ENCODE data around the gene DNALI1. TPM values are rescaled to one million over a fixed set of nuclear protein-coding genes. Genes with fewer than 3 reads are reported as not detected.
"Not testable (repeated sequence)": the region's sequence is repeated elsewhere in the genome, so short reads cannot be mapped to it uniquely, and the experiment has no call there.

Gene DNALI1
- total and polyA plus RNA-seq, 2 donors, result 1.3 to 2.1 TPM

- Histone ChIP-seq H3K27me3 (ENCODE audit: control insufficient read depth in 2 of 2, insufficient read depth in 1 of 2, low read length in 1 of 2) (no peaks in the 10 kb centered on the region), H3K36me3 (ENCODE audit: control insufficient read depth in 2 of 2, insufficient read depth in 2 of 2, low read length in 1 of 2) (no peaks in the 10 kb centered on the region), H3K9me3 (ENCODE audit: control insufficient read depth in 2 of 2, insufficient read depth in 1 of 2, low read length in 1 of 2) (no peaks in the 10 kb centered on the region), H3K4me3 (ENCODE audit: low read length in 2 of 2) (peak overlapping the region; percentile 23 to 27), H3K4me1 (ENCODE audit: control insufficient read depth in 2 of 2, insufficient read depth in 2 of 2, low read length in 2 of 2) (peaks cover 4 to 6% of the 10 kb centered on the region in 2 donors), H3K27ac (ENCODE audit: low read depth in 1 of 2, low read length in 1 of 2) (no peak overlapping the region)
- peak in 4 of 9 donors; percentile 16 to 46 (median 26) for DNase-seq (ENCODE audit: low read depth in 6 of 9, low spot score in 9 of 9)
These were observed 37.1 kb upstream of the DNALI1 start for GRCh38 chr1:37519613-37520012.

- 100% methylated on average over 1 of the region's 1 CpG for WGBS
- H3K9me3 ChIP-seq (ENCODE audit: control insufficient read depth in 2 of 2, insufficient read depth in 1 of 2, low read length in 1 of 2); H3K4me1 ChIP-seq (ENCODE audit: control insufficient read depth in 2 of 2, insufficient read depth in 2 of 2, low read length in 2 of 2); H3K27ac ChIP-seq (ENCODE audit: low read depth in 1 of 2, low read length in 1 of 2); H3K27me3 ChIP-seq (ENCODE audit: control insufficient read depth in 2 of 2, insufficient read depth in 1 of 2, low read length in 1 of 2); H3K36me3 ChIP-seq (ENCODE audit: control insufficient read depth in 2 of 2, insufficient read depth in 2 of 2, low read length in 1 of 2); H3K4me3 ChIP-seq (ENCODE audit: low read length in 2 of 2); DNase-seq (ENCODE audit: low read depth in 6 of 9, low spot score in 9 of 9): not testable (repeated sequence)
These were observed 26.9 kb upstream of the DNALI1 start for GRCh38 chr1:37529888-37530287.

GRCh38 chr1:37532418-37533156, 24.2 kb upstream of the DNALI1 start:
- peaks cover 11 to 16% of the 10 kb centered on the region in 2 donors for H3K36me3 ChIP-seq (ENCODE audit: control insufficient read depth in 2 of 2, insufficient read depth in 2 of 2, low read length in 1 of 2)
- H3K27ac ChIP-seq (ENCODE audit: low read depth in 1 of 2, low read length in 1 of 2); H3K27me3 ChIP-seq (ENCODE audit: control insufficient read depth in 2 of 2, insufficient read depth in 1 of 2, low read length in 1 of 2); H3K4me1 ChIP-seq (ENCODE audit: control insufficient read depth in 2 of 2, insufficient read depth in 2 of 2, low read length in 2 of 2); H3K4me3 ChIP-seq (ENCODE audit: low read length in 2 of 2); DNase-seq (ENCODE audit: low read depth in 6 of 9, low spot score in 9 of 9); H3K9me3 ChIP-seq (ENCODE audit: control insufficient read depth in 2 of 2, insufficient read depth in 1 of 2, low read length in 1 of 2): not testable (repeated sequence)
- 98% methylated on average over 4 of the region's 4 CpGs for whole genome bisulfite sequencing

GRCh38 chr1:37533317-37534093, 23.2 kb upstream of the DNALI1 start:
- H3K9me3 ChIP-seq (ENCODE audit: control insufficient read depth in 2 of 2, insufficient read depth in 1 of 2, low read length in 1 of 2), result no peaks in the 10 kb centered on the region
- no peak overlapping the region for H3K27ac ChIP-seq (ENCODE audit: low read depth in 1 of 2, low read length in 1 of 2)
- DNase-seq (ENCODE audit: low read depth in 6 of 9, low spot score in 9 of 9), result no peak
- no peak overlapping the region for H3K4me3 ChIP-seq (ENCODE audit: low read length in 2 of 2)
- 97% methylated on average over 4 of the region's 4 CpGs for WGBS
- no peaks in the 10 kb centered on the region for H3K4me1 ChIP-seq (ENCODE audit: control insufficient read depth in 2 of 2, insufficient read depth in 2 of 2, low read length in 2 of 2)
- H3K36me3 ChIP-seq (ENCODE audit: control insufficient read depth in 2 of 2, insufficient read depth in 2 of 2, low read length in 1 of 2), result peaks cover 18 to 22% of the 10 kb centered on the region in 2 donors
- no peaks in the 10 kb centered on the region for H3K27me3 ChIP-seq (ENCODE audit: control insufficient read depth in 2 of 2, insufficient read depth in 1 of 2, low read length in 1 of 2)

GRCh38 chr1:37537378-37537777, 19.4 kb upstream of the DNALI1 start:
- Histone ChIP-seq H3K36me3 (ENCODE audit: control insufficient read depth in 2 of 2, insufficient read depth in 2 of 2, low read length in 1 of 2) (peaks cover 45 to 46% of the 10 kb centered on the region in 2 donors), H3K27ac (ENCODE audit: low read depth in 1 of 2, low read length in 1 of 2) (no peak overlapping the region), H3K27me3 (ENCODE audit: control insufficient read depth in 2 of 2, insufficient read depth in 1 of 2, low read length in 1 of 2) (no peaks in the 10 kb centered on the region), H3K9me3 (ENCODE audit: control insufficient read depth in 2 of 2, insufficient read depth in 1 of 2, low read length in 1 of 2) (no peaks in the 10 kb centered on the region), H3K4me3 (ENCODE audit: low read length in 2 of 2) (no peak overlapping the region), H3K4me1 (ENCODE audit: control insufficient read depth in 2 of 2, insufficient read depth in 2 of 2, low read length in 2 of 2) (no peaks in the 10 kb centered on the region)
- 96% methylated on average over 2 of the region's 2 CpGs for WGBS
- DNase-seq (ENCODE audit: low read depth in 6 of 9, low spot score in 9 of 9), result no peak

- H3K36me3 ChIP-seq (ENCODE audit: control insufficient read depth in 2 of 2, insufficient read depth in 2 of 2, low read length in 1 of 2), result peaks cover 48 to 54% of the 10 kb centered on the region in 2 donors
These were observed 17.6 kb upstream of the DNALI1 start for GRCh38 chr1:37539154-37539553.

GRCh38 chr1:37540036-37540785, 16.5 kb upstream of the DNALI1 start:
- Histone ChIP-seq H3K36me3 (ENCODE audit: control insufficient read depth in 2 of 2, insufficient read depth in 2 of 2, low read length in 1 of 2) (peaks cover 54 to 63% of the 10 kb centered on the region in 2 donors), H3K4me3 (ENCODE audit: low read length in 2 of 2) (no peak overlapping the region), H3K4me1 (ENCODE audit: control insufficient read depth in 2 of 2, insufficient read depth in 2 of 2, low read length in 2 of 2) (no peaks in the 10 kb centered on the region), H3K27me3 (ENCODE audit: control insufficient read depth in 2 of 2, insufficient read depth in 1 of 2, low read length in 1 of 2) (no peaks in the 10 kb centered on the region), H3K9me3 (ENCODE audit: control insufficient read depth in 2 of 2, insufficient read depth in 1 of 2, low read length in 1 of 2) (no peaks in the 10 kb centered on the region), H3K27ac (ENCODE audit: low read depth in 1 of 2, low read length in 1 of 2) (no peak overlapping the region)
- DNase-seq (ENCODE audit: low read depth in 6 of 9, low spot score in 9 of 9), result no peak
- 98% methylated on average over 30 of the region's 30 CpGs for WGBS

More at GRCh38 chr1:37539154-37539553, 17.6 kb upstream of the DNALI1 start:
- DNase-seq (ENCODE audit: low read depth in 6 of 9, low spot score in 9 of 9); H3K4me3 ChIP-seq (ENCODE audit: low read length in 2 of 2); H3K4me1 ChIP-seq (ENCODE audit: control insufficient read depth in 2 of 2, insufficient read depth in 2 of 2, low read length in 2 of 2); H3K9me3 ChIP-seq (ENCODE audit: control insufficient read depth in 2 of 2, insufficient read depth in 1 of 2, low read length in 1 of 2); H3K27me3 ChIP-seq (ENCODE audit: control insufficient read depth in 2 of 2, insufficient read depth in 1 of 2, low read length in 1 of 2); H3K27ac ChIP-seq (ENCODE audit: low read depth in 1 of 2, low read length in 1 of 2): not testable (repeated sequence)
- 95% methylated on average over 10 of the region's 10 CpGs for WGBS

- Histone ChIP-seq H3K27me3 (ENCODE audit: control insufficient read depth in 2 of 2, insufficient read depth in 1 of 2, low read length in 1 of 2) (no peaks in the 10 kb centered on the region), H3K27ac (ENCODE audit: low read depth in 1 of 2, low read length in 1 of 2) (no peak overlapping the region), H3K9me3 (ENCODE audit: control insufficient read depth in 2 of 2, insufficient read depth in 1 of 2, low read length in 1 of 2) (no peaks in the 10 kb centered on the region), H3K4me3 (ENCODE audit: low read length in 2 of 2) (no peak overlapping the region), H3K36me3 (ENCODE audit: control insufficient read depth in 2 of 2, insufficient read depth in 2 of 2, low read length in 1 of 2) (peaks cover 45 to 56% of the 10 kb centered on the region in 2 donors), H3K4me1 (ENCODE audit: control insufficient read depth in 2 of 2, insufficient read depth in 2 of 2, low read length in 2 of 2) (no peaks in the 10 kb centered on the region)
- 99% methylated on average over 21 of the region's 21 CpGs for WGBS
- DNase-seq (ENCODE audit: low read depth in 6 of 9, low spot score in 9 of 9), result no peak
These were observed 12.2 kb upstream of the DNALI1 start for GRCh38 chr1:37544530-37544929.

- no peak overlapping the region for H3K4me3 ChIP-seq (ENCODE audit: low read length in 2 of 2)
- WGBS, result 87% methylated on average over 5 of the region's 5 CpGs
- H3K27ac ChIP-seq (ENCODE audit: low read depth in 1 of 2, low read length in 1 of 2), result no peak overlapping the region
- no peaks in the 10 kb centered on the region for H3K27me3 ChIP-seq (ENCODE audit: control insufficient read depth in 2 of 2, insufficient read depth in 1 of 2, low read length in 1 of 2)
- H3K36me3 ChIP-seq (ENCODE audit: control insufficient read depth in 2 of 2, insufficient read depth in 2 of 2, low read length in 1 of 2), result peaks cover 41 to 51% of the 10 kb centered on the region in 2 donors
- H3K4me1 ChIP-seq (ENCODE audit: control insufficient read depth in 2 of 2, insufficient read depth in 2 of 2, low read length in 2 of 2), result no peaks in the 10 kb centered on the region
- H3K9me3 ChIP-seq (ENCODE audit: control insufficient read depth in 2 of 2, insufficient read depth in 1 of 2, low read length in 1 of 2), result no peaks in the 10 kb centered on the region
- no peak for DNase-seq (ENCODE audit: low read depth in 6 of 9, low spot score in 9 of 9)
These were observed 11.7 kb upstream of the DNALI1 start for GRCh38 chr1:37545019-37545418.

Data from thymus (tissue), 11 donors.